HepG2 (cell line): ENCODE data around the gene SYTL3. TPM values are rescaled to one million over a fixed set of nuclear protein-coding genes. Genes with fewer than 3 reads are reported as not detected.

Source experiments
- ATAC-seq: fragments of 200-7000 bp; cut with Tn5 transposase; 3 replicates; pipeline ENCODE4 v1.9.1; 2020; ENCODE audit warnings: mild to moderate bottlenecking, moderate library complexity
- BruUV-seq: library from RNA; stranded (reverse); fragments of 400-500 nt; replicated peaks from 2 replicates; lab custom pipeline; 2021; lab: Mats Ljungman, UMichigan
- CTCF ChIA-PET: fragments of 300-600 bp; formaldehyde crosslinking; extraction: SDS; loops from one replicate; lab custom pipeline; 2021; ENCODE audit warnings: low total read pairs, inconsistent platforms, low intra/inter-chr PET ratio; lab: Yijun Ruan, JAX
- POLR2A ChIA-PET: fragments of 350-600 bp; sonication (Branson Sonifier 250); formaldehyde crosslinking; loops from one replicate; lab custom pipeline; 2020; ENCODE audit warnings: antibody characterized with exemption, inconsistent platforms; lab: Yijun Ruan, JAX
- DNase-seq: peaks from one replicate; pipeline ENCODE4 v3.0.0-alpha.2; 2015; ENCODE audit warnings: low spot score
- FAIRE-seq: peaks from 3 replicates; lab custom pipeline; 2011; peaks lifted over from hg19 to GRCh38; lab: Jason Lieb, UNC
- H2AFZ ChIP-seq: one replicate; pipeline ENCODE4 v1.6.1; 2011; ENCODE audit warnings: low read length, inconsistent platforms
- H3K27ac ChIP-seq: fragments of 300-600 bp; 3 replicates; pipeline ENCODE4 v1.8.0; 2011; ENCODE audit warnings: mixed run types, mild to moderate bottlenecking, mixed read lengths, low read length, inconsistent platforms; ENCODE audit not compliant: insufficient read depth; ENCODE audit errors: extremely low read length
- H3K27me3 ChIP-seq, 2 experiments: fragments of 200-600 bp in 1 of 2; 2 replicates in 1 of 2; 3 replicates in 1 of 2; pipeline versions ENCODE4 v1.6.0 to v1.8.0; 2011; ENCODE audit warnings: low read length in 2 of 2, mild to moderate bottlenecking in 2 of 2, moderate library complexity in 2 of 2, inconsistent platforms in 1 of 2; ENCODE audit not compliant: insufficient read depth in 2 of 2, control insufficient read depth in 1 of 2
- H3K36me3 ChIP-seq, 2 experiments: fragments of 200-600 bp in 1 of 2; replicated peaks in 1 of 2; 2 replicates in 1 of 2; 3 replicates in 1 of 2; pipeline versions ENCODE4 v1.5.1 to v1.8.0; 2011; ENCODE audit warnings: low read length in 2 of 2, inconsistent platforms in 1 of 2; ENCODE audit not compliant: insufficient read depth in 2 of 2, control insufficient read depth in 1 of 2
- H3K4me1 ChIP-seq: 2 replicates; pipeline ENCODE4 v1.5.1; 2012; ENCODE audit warnings: low read length, inconsistent platforms; ENCODE audit not compliant: insufficient read depth
- H3K4me2 ChIP-seq: 2 replicates; pipeline ENCODE4 v1.6.0; 2011; ENCODE audit warnings: low read depth, low read length, inconsistent platforms
- H3K4me3 ChIP-seq, 3 experiments: fragments of 200-600 bp in 1 of 3; sonication (generic), shearing (Covaris generic) in 1 of 3; replicated peaks in 1 of 3; 2 replicates each; pipeline ENCODE4 v1.5.1; 2011 to 2016; ENCODE audit warnings: low read length in 3 of 3, inconsistent platforms in 2 of 3, low read depth in 2 of 3, mild to moderate bottlenecking in 2 of 3, control low read depth in 1 of 3, mixed read lengths in 1 of 3; ENCODE audit not compliant: insufficient read depth in 1 of 3
- H3K79me2 ChIP-seq: one replicate; pipeline ENCODE4 v1.6.1; 2011; ENCODE audit warnings: low read length, inconsistent platforms; ENCODE audit not compliant: insufficient read depth
- H3K9ac ChIP-seq: 2 replicates; pipeline ENCODE4 v1.6.0; 2011; ENCODE audit warnings: mild to moderate bottlenecking, low read depth, low read length, inconsistent platforms; ENCODE audit not compliant: insufficient read depth
- H3K9me3 ChIP-seq: 2 replicates; pipeline ENCODE4 v1.5.1; 2012; ENCODE audit warnings: mild to moderate bottlenecking, low read length
- H4K20me1 ChIP-seq: 2 replicates; pipeline ENCODE4 v1.6.0; 2011; ENCODE audit warnings: inconsistent platforms, mild to moderate bottlenecking, low read length, moderate library complexity; ENCODE audit not compliant: insufficient read depth
- CAMTA2 ChIP-seq: sonication (generic); formaldehyde crosslinking; IDR thresholded peaks from 2 replicates; pipeline ENCODE4 v1.4.0; 2020; ENCODE audit warnings: mild to moderate bottlenecking, missing genetic modification reagents, borderline replicate concordance
- ERF ChIP-seq: IDR thresholded peaks from 2 replicates; pipeline ENCODE4 v1.6.1; 2018; ENCODE audit warnings: missing biosample characterization, missing genetic modification reagents
- HMG20B ChIP-seq: conservative IDR thresholded peaks from 2 replicates; pipeline ENCODE4 v1.6.1; 2016; ENCODE audit warnings: missing genetic modification reagents, missing compliant biosample characterization
- MBNL3 ChIP-seq: fragments of 250-450 bp; sonication (Bioruptor Pico); conservative IDR thresholded peaks from 2 replicates; pipeline ENCODE4 v1.8.0; 2022; ENCODE audit warnings: mild to moderate bottlenecking, inconsistent platforms
- RBM22 ChIP-seq: fragments of 200-400 bp; formaldehyde crosslinking; optimal IDR thresholded peaks from 2 replicates; pipeline ENCODE3; 2017; ENCODE audit warnings: mild to moderate bottlenecking, low read length, moderate library complexity
- ZC3H4 ChIP-seq: sonication (generic); formaldehyde crosslinking; IDR thresholded peaks from 2 replicates; pipeline ENCODE4 v1.4.0; 2020; ENCODE audit warnings: missing genetic modification reagents, borderline replicate concordance
- ZMYM2 ChIP-seq: sonication (generic); formaldehyde crosslinking; IDR thresholded peaks from 2 replicates; pipeline ENCODE4 v1.8.0; 2022; ENCODE audit warnings: mild to moderate bottlenecking, missing genetic modification reagents
- ZNF501 ChIP-seq: sonication (generic); formaldehyde crosslinking; IDR thresholded peaks from 2 replicates; pipeline ENCODE4 v1.5.1; 2020; ENCODE audit warnings: mild to moderate bottlenecking, moderate library complexity, missing genetic modification reagents
- ZNF678 ChIP-seq: sonication (generic); formaldehyde crosslinking; IDR thresholded peaks from 2 replicates; pipeline ENCODE4 v1.4.0; 2020; ENCODE audit warnings: mild to moderate bottlenecking, missing genetic modification reagents
- ZNF703 ChIP-seq: sonication (generic); formaldehyde crosslinking; IDR thresholded peaks from 2 replicates; pipeline ENCODE4 v1.5.1; 2020; ENCODE audit warnings: missing genetic modification reagents, mild to moderate bottlenecking, moderate library complexity, borderline replicate concordance
- ZNF792 ChIP-seq: IDR thresholded peaks from 2 replicates; pipeline ENCODE4 v1.6.1; 2016
- ZSCAN20 ChIP-seq: sonication (generic); formaldehyde crosslinking; IDR thresholded peaks from 2 replicates; pipeline ENCODE4 v1.4.0; 2020; ENCODE audit warnings: missing genetic modification reagents, mild to moderate bottlenecking, borderline replicate concordance
- WGBS: methylation state at CpG from one replicate; pipeline ENCODE4 v1.1.6; 2017; ENCODE audit warnings: low lambda C conversion rate; 5-methylcytosine and 5-hydroxymethylcytosine counted together
- in situ Hi-C: cut with HindIII; loops from 2 replicates; pipeline ENCODE4 v1.10.0; 2017; ENCODE audit warnings: low pct_unique_long_range_greater_than_20kb; ENCODE audit not compliant: extremely low pct_ligation_motif_present
- intact Hi-C: fragments of 100-400 bp; cut with micrococcal nuclease; formaldehyde crosslinking; loops from one replicate; pipeline ENCODE4 v1.10.0; 2022; ENCODE audit not compliant: unreplicated experiment
- polyA plus RNA-seq, 8 experiments: library from polyadenylated mRNA; depleted of rRNA in 3 of 8; stranded (reverse) in 7 of 8; unstranded in 1 of 8; fragments of >200 nt; fragmentation: Illumina TruSeq in 4 of 8; extraction: Trizol in 4 of 8; gene quantifications; 2 replicates each; pipeline versions ENCODE4 v1.2.1 to v1.2.3, GENCODE V29; 2011 to 2016; ENCODE audit warnings: low read depth in 4 of 8, missing spikeins in 1 of 8, mixed read lengths in 1 of 8; ENCODE audit not compliant: insufficient read depth in 1 of 8
- total RNA-seq, 5 experiments: library from RNA; depleted of rRNA; stranded (reverse); fragments of >200 nt; fragmentation: Illumina TruSeq; extraction: Trizol; gene quantifications; 2 replicates each; pipeline ENCODE4 v1.2.3, GENCODE V29; 2016; ENCODE audit warnings: low read depth in 1 of 5
- TF ChIP-seq, protein P1 (sequence below): sonication (generic); formaldehyde crosslinking; IDR thresholded peaks from 2 replicates; pipeline ENCODE4 v1.4.0; 2020; ENCODE audit warnings: mild to moderate bottlenecking, low read depth, missing genetic modification reagents
- TF ChIP-seq, protein P2 (sequence below): sonication (generic); formaldehyde crosslinking; IDR thresholded peaks from 2 replicates; pipeline ENCODE4 v1.4.0; 2020; ENCODE audit warnings: mild to moderate bottlenecking, missing genetic modification reagents

The SYTL3 gene
- total and polyA plus RNA-seq, 2 of the 13 experiments (the other 11 are each of a cell fraction or from before 2014, with no cell fraction given) = 0.11 to 0.28 TPM

DNA sequence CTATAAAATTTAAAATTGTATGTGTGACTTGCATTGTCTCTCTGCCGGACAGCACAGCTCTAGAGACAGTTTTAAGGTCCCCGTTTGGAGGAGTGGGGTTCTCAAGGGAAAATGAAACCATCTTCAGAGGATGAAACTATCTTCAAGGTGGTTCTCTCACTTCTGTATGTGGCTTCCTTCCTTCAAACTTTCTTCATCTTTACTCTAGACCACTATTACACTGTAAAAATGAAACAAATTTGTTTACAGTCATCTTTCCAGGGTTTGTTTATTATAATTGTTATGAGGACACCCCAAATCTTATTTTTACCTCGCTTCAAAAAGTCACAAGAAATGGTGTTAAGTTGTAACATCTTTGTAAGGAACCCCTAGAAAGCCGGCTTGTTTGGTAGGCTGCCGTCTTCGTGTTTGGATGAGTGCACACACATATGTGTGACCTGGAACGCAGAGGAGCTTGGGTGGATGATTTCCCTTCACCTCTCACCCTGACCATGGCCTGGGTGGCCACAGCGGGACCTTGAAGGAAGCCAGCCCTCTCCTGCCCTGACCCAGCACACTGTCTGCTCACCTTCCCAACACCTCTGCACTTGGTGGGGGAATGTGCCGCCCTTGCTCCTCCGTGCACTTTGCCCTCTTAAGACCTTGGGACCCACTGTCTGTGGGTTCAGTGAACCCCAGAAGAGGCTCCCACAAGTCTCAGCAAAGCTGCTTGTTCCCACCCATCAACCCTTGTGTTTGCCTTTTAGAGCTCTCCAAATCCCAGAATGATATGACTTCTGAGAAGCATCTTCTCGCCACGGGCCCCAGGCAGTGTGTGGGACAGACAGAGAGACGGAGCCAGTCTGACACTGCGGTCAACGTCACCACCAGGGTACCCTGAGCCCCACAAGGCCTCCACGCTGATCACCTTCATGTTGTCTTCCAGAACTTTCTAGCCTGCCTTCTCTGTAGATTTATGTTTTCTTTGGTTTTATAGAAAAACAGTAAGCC is 67.8 kb downstream of the SYTL3 start:
- in situ Hi-C loops (loop anchor here (25.0 kb wide), 1 partner anchor 395 kb away; no protein-coding TSS in a partner anchor), intact Hi-C loops (loop anchor here (1.0 kb wide), 1 partner anchor 255 kb away; no protein-coding TSS in a partner anchor)
- H3K36me3 ChIP-seq = no peaks in the 10 kb centered on the region
- WGBS = 35% methylated on average over 16 of the region's 16 CpGs
- CTCF ChIA-PET = interaction anchor here (2.6 kb wide), 1 partner anchor 255 kb away, joined by 7 read pairs; no protein-coding TSS in a partner anchor
- TF ChIP-seq ZNF678 (CRISPR knock-in tag) = no peak
- TF ChIP-seq ZMYM2 = no peak
- no peak for TF ChIP-seq CAMTA2 (CRISPR knock-in tag)
- no peak for TF ChIP-seq MBNL3 (CRISPR knock-in tag)
- TF ChIP-seq ZSCAN20 = no peak
- TF ChIP-seq, protein P1, sequence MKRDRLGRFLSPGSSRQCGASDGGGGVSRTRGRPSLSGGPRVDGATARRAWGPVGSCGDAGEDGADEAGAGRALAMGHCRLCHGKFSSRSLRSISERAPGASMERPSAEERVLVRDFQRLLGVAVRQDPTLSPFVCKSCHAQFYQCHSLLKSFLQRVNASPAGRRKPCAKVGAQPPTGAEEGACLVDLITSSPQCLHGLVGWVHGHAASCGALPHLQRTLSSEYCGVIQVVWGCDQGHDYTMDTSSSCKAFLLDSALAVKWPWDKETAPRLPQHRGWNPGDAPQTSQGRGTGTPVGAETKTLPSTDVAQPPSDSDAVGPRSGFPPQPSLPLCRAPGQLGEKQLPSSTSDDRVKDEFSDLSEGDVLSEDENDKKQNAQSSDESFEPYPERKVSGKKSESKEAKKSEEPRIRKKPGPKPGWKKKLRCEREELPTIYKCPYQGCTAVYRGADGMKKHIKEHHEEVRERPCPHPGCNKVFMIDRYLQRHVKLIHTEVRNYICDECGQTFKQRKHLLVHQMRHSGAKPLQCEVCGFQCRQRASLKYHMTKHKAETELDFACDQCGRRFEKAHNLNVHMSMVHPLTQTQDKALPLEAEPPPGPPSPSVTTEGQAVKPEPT (CRISPR knock-in tag) = no peak
- TF ChIP-seq ZNF703 (CRISPR knock-in tag) = no peak
- no peak for TF ChIP-seq HMG20B (CRISPR knock-in tag)
- TF ChIP-seq ZNF501 (CRISPR knock-in tag) = no peak
- TF ChIP-seq, protein P2, sequence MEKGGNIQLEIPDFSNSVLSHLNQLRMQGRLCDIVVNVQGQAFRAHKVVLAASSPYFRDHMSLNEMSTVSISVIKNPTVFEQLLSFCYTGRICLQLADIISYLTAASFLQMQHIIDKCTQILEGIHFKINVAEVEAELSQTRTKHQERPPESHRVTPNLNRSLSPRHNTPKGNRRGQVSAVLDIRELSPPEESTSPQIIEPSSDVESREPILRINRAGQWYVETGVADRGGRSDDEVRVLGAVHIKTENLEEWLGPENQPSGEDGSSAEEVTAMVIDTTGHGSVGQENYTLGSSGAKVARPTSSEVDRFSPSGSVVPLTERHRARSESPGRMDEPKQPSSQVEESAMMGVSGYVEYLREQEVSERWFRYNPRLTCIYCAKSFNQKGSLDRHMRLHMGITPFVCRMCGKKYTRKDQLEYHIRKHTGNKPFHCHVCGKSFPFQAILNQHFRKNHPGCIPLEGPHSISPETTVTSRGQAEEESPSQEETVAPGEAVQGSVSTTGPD = no peak
- no peak for TF ChIP-seq ZC3H4 (CRISPR knock-in tag)
- TF ChIP-seq ZNF792 (CRISPR knock-in tag) = no peak
- no peak for TF ChIP-seq RBM22
- TF ChIP-seq ERF (CRISPR knock-in tag) = no peak
- H3K27ac ChIP-seq = no peak overlapping the region
- H3K27me3 ChIP-seq = 0 out of 5 replicates have a peak, but pooled peaks cover 0 to 4% of the 10 kb centered on the region in 2 experiments
- no peak for FAIRE-seq
- no peak for DNase-seq
- POLR2A ChIA-PET = no interaction called here
- no peaks in the 10 kb centered on the region for H4K20me1 ChIP-seq
- H2AFZ ChIP-seq = no peak overlapping the region
- H3K9me3 ChIP-seq = no peaks in the 10 kb centered on the region
- ATAC-seq = peak; percentile 25
- H3K4me2 ChIP-seq = no peak overlapping the region
- H3K4me1 ChIP-seq = peaks cover 4% of the 10 kb centered on the region; the same call in 1 of the 2 replicates
- H3K79me2 ChIP-seq = no peaks in the 10 kb centered on the region
- no peak overlapping the region for H3K9ac ChIP-seq
- no TSS peak for BruUV-seq
- no peak overlapping the region for H3K4me3 ChIP-seq
